Nephron (organoid): ENCODE data around the gene SPON1.

Experiments used
- H3K27ac Mint-ChIP-seq, 3 experiments: 2 replicates each; pipeline ENCODE4 v1.8.0; 2020; ENCODE audit warnings: mixed read lengths in 3 of 3, mild to moderate bottlenecking in 2 of 3, moderate library complexity in 1 of 3
- H3K27me3 Mint-ChIP-seq: 2 replicates; pipeline ENCODE4 v1.8.0; 2021; ENCODE audit warnings: low read depth, mild to moderate bottlenecking, moderate library complexity, mixed read lengths
- H3K36me3 Mint-ChIP-seq: 2 replicates; pipeline ENCODE4 v1.8.0; 2020; ENCODE audit warnings: low read depth, mixed read lengths
- H3K4me1 Mint-ChIP-seq: 2 replicates; pipeline ENCODE4 v1.8.0; 2020; ENCODE audit warnings: mixed read lengths
- H3K4me3 Mint-ChIP-seq, 3 experiments: 2 replicates each; pipeline ENCODE4 v1.8.0; 2020; ENCODE audit warnings: mild to moderate bottlenecking in 3 of 3, mixed read lengths in 3 of 3, moderate library complexity in 2 of 3
- H3K9me3 Mint-ChIP-seq: 2 replicates; pipeline ENCODE4 v1.8.0; 2020; ENCODE audit warnings: mixed read lengths
- TF ChIP-seq, protein P1 (sequence below), 3 experiments: fragments of 200-600 bp; sonication (generic); IDR thresholded peaks; one replicate each; pipeline ENCODE4 v1.5.0; 2021; ENCODE audit warnings: antibody characterized with exemption in 3 of 3; ENCODE audit not compliant: unreplicated experiment in 3 of 3

SPON1 gene

DNA sequence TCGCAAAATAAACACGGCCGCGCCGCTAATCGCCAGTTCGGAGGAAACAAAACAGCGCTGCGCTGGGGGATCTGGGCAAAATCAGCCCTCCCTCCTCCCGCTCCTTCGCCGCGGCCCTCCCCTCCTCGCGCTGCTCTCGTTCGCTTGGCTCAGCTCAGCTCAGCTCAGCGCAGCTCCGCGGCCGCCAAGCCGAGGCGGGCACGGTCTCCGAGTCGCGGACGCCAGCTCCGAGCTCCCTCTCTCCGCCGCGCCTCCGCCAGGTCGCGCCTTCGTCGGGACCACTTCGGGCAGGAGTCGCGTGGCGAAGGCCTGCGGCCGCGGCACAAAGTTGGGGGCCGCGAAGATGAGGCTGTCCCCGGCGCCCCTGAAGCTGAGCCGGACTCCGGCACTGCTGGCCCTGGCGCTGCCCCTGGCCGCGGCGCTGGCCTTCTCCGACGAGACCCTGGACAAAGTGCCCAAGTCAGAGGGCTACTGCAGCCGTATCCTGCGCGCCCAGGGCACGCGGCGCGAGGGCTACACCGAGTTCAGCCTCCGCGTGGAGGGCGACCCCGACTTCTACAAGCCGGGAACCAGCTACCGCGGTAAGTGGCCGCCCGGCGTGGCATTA lies at the start of gene SPON1:
Gene SPON1 (plus strand): TSS at position 162 of the 607 bp plus-strand sequence. CDS start 182 bp downstream, at position 344.
- TF ChIP-seq, protein P1, sequence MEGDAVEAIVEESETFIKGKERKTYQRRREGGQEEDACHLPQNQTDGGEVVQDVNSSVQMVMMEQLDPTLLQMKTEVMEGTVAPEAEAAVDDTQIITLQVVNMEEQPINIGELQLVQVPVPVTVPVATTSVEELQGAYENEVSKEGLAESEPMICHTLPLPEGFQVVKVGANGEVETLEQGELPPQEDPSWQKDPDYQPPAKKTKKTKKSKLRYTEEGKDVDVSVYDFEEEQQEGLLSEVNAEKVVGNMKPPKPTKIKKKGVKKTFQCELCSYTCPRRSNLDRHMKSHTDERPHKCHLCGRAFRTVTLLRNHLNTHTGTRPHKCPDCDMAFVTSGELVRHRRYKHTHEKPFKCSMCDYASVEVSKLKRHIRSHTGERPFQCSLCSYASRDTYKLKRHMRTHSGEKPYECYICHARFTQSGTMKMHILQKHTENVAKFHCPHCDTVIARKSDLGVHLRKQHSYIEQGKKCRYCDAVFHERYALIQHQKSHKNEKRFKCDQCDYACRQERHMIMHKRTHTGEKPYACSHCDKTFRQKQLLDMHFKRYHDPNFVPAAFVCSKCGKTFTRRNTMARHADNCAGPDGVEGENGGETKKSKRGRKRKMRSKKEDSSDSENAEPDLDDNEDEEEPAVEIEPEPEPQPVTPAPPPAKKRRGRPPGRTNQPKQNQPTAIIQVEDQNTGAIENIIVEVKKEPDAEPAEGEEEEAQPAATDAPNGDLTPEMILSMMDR (IDR thresholded peaks at IDR 0.05; ENCODE audit: unreplicated experiment in 3 of 3): no peak
- peaks cover 84% of the 10 kb centered on the region for H3K27me3 Mint-ChIP-seq
- H3K4me3 Mint-ChIP-seq: peak within 1 kb of the TSS; percentile 81 to 89 (median 88)
- peak within 1 kb of the TSS; percentile 49 to 64 (median 60) for H3K27ac Mint-ChIP-seq
- H3K36me3 Mint-ChIP-seq: no peaks in the 10 kb centered on the region
- peaks cover 31% of the 10 kb centered on the region for H3K4me1 Mint-ChIP-seq
- H3K9me3 Mint-ChIP-seq: peaks cover 3% of the 10 kb centered on the region

DNA sequence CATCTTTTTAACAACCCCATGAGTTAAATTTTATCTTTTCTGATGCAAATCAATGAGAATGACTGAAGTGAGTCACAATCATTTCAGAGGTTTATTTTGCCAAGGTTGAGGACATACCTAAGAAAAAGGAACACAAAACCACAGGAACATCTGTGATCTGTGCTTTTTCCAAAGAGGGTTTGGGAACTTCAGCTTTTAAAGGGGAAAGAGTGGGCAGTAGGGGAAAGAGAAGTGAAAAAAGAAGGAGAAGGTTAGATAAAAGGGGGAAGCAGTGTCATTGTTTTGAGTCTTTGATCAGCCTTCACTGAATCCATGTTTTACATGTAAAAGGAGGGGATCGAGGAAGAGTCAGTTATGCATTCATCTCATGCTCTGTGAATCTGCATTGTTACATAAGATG lies 45.3 kb upstream of the SPON1 start:
- Mint-ChIP-seq H3K4me1 (peaks cover 21% of the 10 kb centered on the region), H3K9me3 (peaks cover 3% of the 10 kb centered on the region), H3K4me3 (no peak overlapping the region), H3K27ac (no peak overlapping the region), H3K27me3 (peaks cover 6% of the 10 kb centered on the region), H3K36me3 (no peaks in the 10 kb centered on the region)
- TF ChIP-seq, protein P1 (IDR thresholded peaks at IDR 0.05; ENCODE audit: unreplicated experiment in 3 of 3): no peak

- peaks cover 6% of the 10 kb centered on the region for H3K27me3 Mint-ChIP-seq
- H3K36me3 Mint-ChIP-seq: no peaks in the 10 kb centered on the region
- no peak overlapping the region for H3K4me3 Mint-ChIP-seq
- peaks cover 25% of the 10 kb centered on the region for H3K4me1 Mint-ChIP-seq
- TF ChIP-seq, protein P1 (IDR thresholded peaks at IDR 0.05; ENCODE audit: unreplicated experiment in 3 of 3): no peak
- peak overlapping the region in 1 of 3 experiments; percentile 12 for H3K27ac Mint-ChIP-seq
- H3K9me3 Mint-ChIP-seq: peaks cover 3% of the 10 kb centered on the region
These were observed 44.6 kb upstream of the SPON1 start for GRCh38 chr11:13917904-13918303.

DNA sequence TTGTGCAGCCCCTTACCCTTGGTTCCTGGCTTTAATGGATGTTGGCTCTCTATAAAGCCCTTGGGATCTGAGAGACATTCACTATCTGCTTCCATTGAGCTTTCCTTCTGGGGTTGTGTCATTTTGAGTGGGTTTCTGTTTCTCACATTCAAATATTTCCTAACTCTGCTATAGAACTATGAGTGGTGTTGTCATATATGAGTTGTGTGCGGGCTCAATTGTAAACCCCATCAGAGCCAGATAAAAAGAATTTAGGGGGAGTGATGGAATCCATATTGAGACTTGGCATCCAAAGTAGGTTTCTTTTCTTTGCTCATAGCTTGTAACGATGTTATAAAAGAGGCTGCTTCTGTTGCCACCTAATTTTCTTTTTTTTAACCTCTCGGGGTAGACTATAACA lies 41.8 kb upstream of the SPON1 start:
- Mint-ChIP-seq H3K9me3 (no peaks in the 10 kb centered on the region), H3K27ac (peak overlapping the region in 2 of 3 experiments; percentile 9 to 41), H3K4me3 (no peak overlapping the region), H3K4me1 (peaks cover 41% of the 10 kb centered on the region), H3K36me3 (no peaks in the 10 kb centered on the region), H3K27me3 (peaks cover 10% of the 10 kb centered on the region)
- TF ChIP-seq, protein P1 (IDR thresholded peaks at IDR 0.05; ENCODE audit: unreplicated experiment in 3 of 3): no peak

GRCh38 chr11:13921545-13921944 lies 41.0 kb upstream of the SPON1 start:
- H3K27me3 Mint-ChIP-seq: peaks cover 10% of the 10 kb centered on the region
- H3K36me3 Mint-ChIP-seq: no peaks in the 10 kb centered on the region
- H3K4me1 Mint-ChIP-seq: peaks cover 40% of the 10 kb centered on the region
- no peak overlapping the region for H3K27ac Mint-ChIP-seq
- H3K9me3 Mint-ChIP-seq: no peaks in the 10 kb centered on the region
- no peak overlapping the region for H3K4me3 Mint-ChIP-seq
- TF ChIP-seq, protein P1 (IDR thresholded peaks at IDR 0.05; ENCODE audit: unreplicated experiment in 3 of 3): no peak

- no peaks in the 10 kb centered on the region for H3K9me3 Mint-ChIP-seq
- peaks cover 32% of the 10 kb centered on the region for H3K4me1 Mint-ChIP-seq
- H3K36me3 Mint-ChIP-seq: no peaks in the 10 kb centered on the region
- H3K27me3 Mint-ChIP-seq: peaks cover 10% of the 10 kb centered on the region
- TF ChIP-seq, protein P1 (IDR thresholded peaks at IDR 0.05; ENCODE audit: unreplicated experiment in 3 of 3): no peak
- H3K27ac Mint-ChIP-seq: peak overlapping the region; percentile 15 to 92 (median 42)
- no peak overlapping the region for H3K4me3 Mint-ChIP-seq
These were observed 39.3 kb upstream of the SPON1 start for GRCh38 chr11:13923182-13923581.
